ENCODE data around the gene GLB1L.

GLB1L gene

DNA sequence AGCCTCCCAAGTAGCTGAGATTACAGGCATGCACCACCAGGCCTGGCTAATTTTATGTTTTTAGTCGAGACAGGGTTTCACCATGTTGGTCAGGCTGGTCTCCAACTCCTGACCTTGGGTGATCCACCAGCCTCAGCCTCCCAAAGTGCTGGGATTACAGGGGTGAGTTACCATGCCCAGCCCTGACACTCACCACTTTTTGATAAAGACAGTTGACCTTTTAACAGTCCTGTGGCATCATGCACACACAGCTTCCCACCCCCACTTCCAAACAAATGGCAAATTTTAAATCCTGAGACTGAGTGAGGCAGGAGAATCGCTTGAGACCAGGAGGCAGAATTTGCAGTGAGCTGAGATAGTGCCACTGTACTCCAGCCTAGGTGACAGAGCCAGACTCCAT is 27.8 kb upstream of the GLB1L start:
- Histone ChIP-seq H3K79me2 (ENCODE audit: insufficient read depth, low read length) (0 out of 2 replicates have a peak, but pooled peaks cover 4% of the 10 kb centered on the region), H3K27ac (ENCODE audit: low read depth, low read length) (no peak overlapping the region), H4K20me1 (ENCODE audit: low read depth, low read length) (no peaks in the 10 kb centered on the region), H3K9me2 (replicated peaks; ENCODE audit: insufficient read depth, low read length) (no peaks in the 10 kb centered on the region), H3K36me3 (ENCODE audit: low read length) (no peaks in the 10 kb centered on the region), H3K9ac (ENCODE audit: low read length) (no peak overlapping the region), H3K4me2 (ENCODE audit: low read depth, low read length, poor library complexity, severe bottlenecking) (no peak overlapping the region), H3K9me3 (ENCODE audit: insufficient read depth, low read length) (no peaks in the 10 kb centered on the region), H3K4me3 (ENCODE audit: insufficient read depth, low read length, poor library complexity, severe bottlenecking) (no peak overlapping the region), H3K27me3 (ENCODE audit: low read length) (no peaks in the 10 kb centered on the region), H3F3A (ENCODE audit: insufficient read depth) (peaks cover 3% of the 10 kb centered on the region), H2AFZ (ENCODE audit: low read depth, low read length, severe bottlenecking) (no peak overlapping the region)
- TF ChIP-seq, protein P1, sequence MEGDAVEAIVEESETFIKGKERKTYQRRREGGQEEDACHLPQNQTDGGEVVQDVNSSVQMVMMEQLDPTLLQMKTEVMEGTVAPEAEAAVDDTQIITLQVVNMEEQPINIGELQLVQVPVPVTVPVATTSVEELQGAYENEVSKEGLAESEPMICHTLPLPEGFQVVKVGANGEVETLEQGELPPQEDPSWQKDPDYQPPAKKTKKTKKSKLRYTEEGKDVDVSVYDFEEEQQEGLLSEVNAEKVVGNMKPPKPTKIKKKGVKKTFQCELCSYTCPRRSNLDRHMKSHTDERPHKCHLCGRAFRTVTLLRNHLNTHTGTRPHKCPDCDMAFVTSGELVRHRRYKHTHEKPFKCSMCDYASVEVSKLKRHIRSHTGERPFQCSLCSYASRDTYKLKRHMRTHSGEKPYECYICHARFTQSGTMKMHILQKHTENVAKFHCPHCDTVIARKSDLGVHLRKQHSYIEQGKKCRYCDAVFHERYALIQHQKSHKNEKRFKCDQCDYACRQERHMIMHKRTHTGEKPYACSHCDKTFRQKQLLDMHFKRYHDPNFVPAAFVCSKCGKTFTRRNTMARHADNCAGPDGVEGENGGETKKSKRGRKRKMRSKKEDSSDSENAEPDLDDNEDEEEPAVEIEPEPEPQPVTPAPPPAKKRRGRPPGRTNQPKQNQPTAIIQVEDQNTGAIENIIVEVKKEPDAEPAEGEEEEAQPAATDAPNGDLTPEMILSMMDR (IDR thresholded peaks at IDR 0.05; ENCODE audit: insufficient read depth, low read length, poor library complexity, severe bottlenecking): no peak
- TF ChIP-seq EZH2phosphoT487 (conservative IDR thresholded peaks at IDR 0.05; ENCODE audit: low read length): no peak

DNA sequence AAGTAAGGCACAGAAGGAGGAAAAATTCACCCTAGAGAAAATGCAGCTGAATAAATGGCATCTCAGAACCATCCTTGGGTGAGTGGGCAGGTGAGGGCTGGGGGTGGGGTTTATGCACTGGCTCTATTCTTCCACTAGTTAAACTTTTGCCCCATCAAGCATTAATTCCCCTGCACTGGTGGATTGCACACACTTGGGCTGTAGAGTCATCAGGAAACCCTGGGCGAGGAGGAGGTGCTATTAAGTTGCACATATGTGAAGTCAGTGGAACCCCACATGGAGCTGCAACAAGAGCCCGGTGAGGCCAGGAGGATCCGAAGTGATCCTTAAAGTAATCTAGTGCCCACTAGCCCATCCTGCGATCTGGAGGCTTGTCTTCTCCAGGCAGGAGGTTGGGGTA is 27.1 kb upstream of the GLB1L start:
- no peak overlapping the region for H3K27ac ChIP-seq (ENCODE audit: low read depth, low read length)
- H2AFZ ChIP-seq (ENCODE audit: low read depth, low read length, severe bottlenecking): no peak overlapping the region
- no peaks in the 10 kb centered on the region for H3K9me3 ChIP-seq (ENCODE audit: insufficient read depth, low read length)
- H3F3A ChIP-seq (ENCODE audit: insufficient read depth): no peaks in the 10 kb centered on the region
- H3K4me3 ChIP-seq (ENCODE audit: insufficient read depth, low read length, poor library complexity, severe bottlenecking): no peak overlapping the region
- H3K27me3 ChIP-seq (ENCODE audit: low read length): no peaks in the 10 kb centered on the region
- no peak overlapping the region for H3K4me2 ChIP-seq (ENCODE audit: low read depth, low read length, poor library complexity, severe bottlenecking)
- H4K20me1 ChIP-seq (ENCODE audit: low read depth, low read length): no peaks in the 10 kb centered on the region
- no peak overlapping the region for H3K9ac ChIP-seq (ENCODE audit: low read length)
- 0 out of 2 replicates have a peak, but pooled peaks cover 3% of the 10 kb centered on the region for H3K79me2 ChIP-seq (ENCODE audit: insufficient read depth, low read length)
- TF ChIP-seq EZH2phosphoT487 (conservative IDR thresholded peaks at IDR 0.05; ENCODE audit: low read length): no peak
- TF ChIP-seq, protein P1 (IDR thresholded peaks at IDR 0.05; ENCODE audit: insufficient read depth, low read length, poor library complexity, severe bottlenecking): no peak
- H3K36me3 ChIP-seq (ENCODE audit: low read length): no peaks in the 10 kb centered on the region
- H3K9me2 ChIP-seq (replicated peaks; ENCODE audit: insufficient read depth, low read length): no peaks in the 10 kb centered on the region

DNA sequence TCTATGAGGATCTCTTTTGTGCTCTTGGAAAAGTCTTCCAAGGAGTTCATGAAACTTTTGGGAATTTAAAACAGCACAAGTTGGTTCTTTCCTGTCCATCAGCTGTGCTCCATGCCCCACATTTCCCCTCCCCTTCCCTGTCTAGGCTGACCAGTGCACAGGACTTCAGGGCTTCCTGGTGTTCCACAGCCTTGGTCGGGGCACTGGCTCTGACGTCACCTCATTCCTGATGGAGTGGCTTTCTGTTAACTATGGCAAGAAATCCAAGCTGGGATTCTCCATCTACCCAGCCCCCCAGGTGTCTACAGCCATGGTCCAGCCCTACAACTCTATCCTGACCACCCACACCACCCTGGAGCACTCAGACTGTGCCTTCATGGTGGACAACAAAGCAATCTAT is 25.8 kb upstream of the GLB1L start:
- H3K9me3 ChIP-seq (ENCODE audit: insufficient read depth, low read length): no peaks in the 10 kb centered on the region
- H3K9me2 ChIP-seq (replicated peaks; ENCODE audit: insufficient read depth, low read length): no peaks in the 10 kb centered on the region
- H3K27ac ChIP-seq (ENCODE audit: low read depth, low read length): no peak overlapping the region
- H4K20me1 ChIP-seq (ENCODE audit: low read depth, low read length): no peaks in the 10 kb centered on the region
- H3K4me3 ChIP-seq (ENCODE audit: insufficient read depth, low read length, poor library complexity, severe bottlenecking): no peak overlapping the region
- no peaks in the 10 kb centered on the region for H3K79me2 ChIP-seq (ENCODE audit: insufficient read depth, low read length)
- no peaks in the 10 kb centered on the region for H3F3A ChIP-seq (ENCODE audit: insufficient read depth)
- TF ChIP-seq, protein P1 (IDR thresholded peaks at IDR 0.05; ENCODE audit: insufficient read depth, low read length, poor library complexity, severe bottlenecking): no peak
- no peak for TF ChIP-seq EZH2phosphoT487 (conservative IDR thresholded peaks at IDR 0.05; ENCODE audit: low read length)
- H3K4me2 ChIP-seq (ENCODE audit: low read depth, low read length, poor library complexity, severe bottlenecking): no peak overlapping the region
- H3K36me3 ChIP-seq (ENCODE audit: low read length): no peaks in the 10 kb centered on the region
- H2AFZ ChIP-seq (ENCODE audit: low read depth, low read length, severe bottlenecking): no peak overlapping the region
- no peaks in the 10 kb centered on the region for H3K27me3 ChIP-seq (ENCODE audit: low read length)
- no peak overlapping the region for H3K9ac ChIP-seq (ENCODE audit: low read length)

DNA sequence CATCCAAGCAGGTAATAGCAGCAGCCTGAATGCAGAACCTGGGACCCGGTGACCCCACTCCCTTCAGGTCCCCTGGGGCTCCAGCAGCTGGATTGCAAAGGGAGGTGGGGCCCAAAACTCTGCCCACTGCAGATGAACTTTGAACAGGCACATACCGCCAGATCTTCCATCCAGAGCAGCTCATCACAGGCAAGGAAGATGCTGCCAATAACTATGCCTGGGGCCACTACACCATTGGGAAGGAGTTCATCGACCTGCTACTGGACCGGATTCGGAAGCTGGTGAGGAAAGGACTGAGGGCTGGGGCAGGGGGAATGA is 24.8 kb upstream of the GLB1L start:
- Histone ChIP-seq H3K9me3 (ENCODE audit: insufficient read depth, low read length) (no peaks in the 10 kb centered on the region), H3K9ac (ENCODE audit: low read length) (no peak overlapping the region), H3K27ac (ENCODE audit: low read depth, low read length) (no peak overlapping the region), H3K4me2 (ENCODE audit: low read depth, low read length, poor library complexity, severe bottlenecking) (no peak overlapping the region), H3K4me3 (ENCODE audit: insufficient read depth, low read length, poor library complexity, severe bottlenecking) (no peak overlapping the region), H3K36me3 (ENCODE audit: low read length) (no peaks in the 10 kb centered on the region), H3K79me2 (ENCODE audit: insufficient read depth, low read length) (no peaks in the 10 kb centered on the region), H3K27me3 (ENCODE audit: low read length) (no peaks in the 10 kb centered on the region), H3F3A (ENCODE audit: insufficient read depth) (no peaks in the 10 kb centered on the region), H4K20me1 (ENCODE audit: low read depth, low read length) (no peaks in the 10 kb centered on the region), H3K9me2 (replicated peaks; ENCODE audit: insufficient read depth, low read length) (no peaks in the 10 kb centered on the region), H2AFZ (ENCODE audit: low read depth, low read length, severe bottlenecking) (no peak overlapping the region)
- TF ChIP-seq EZH2phosphoT487 (conservative IDR thresholded peaks at IDR 0.05; ENCODE audit: low read length): no peak
- TF ChIP-seq, protein P1 (IDR thresholded peaks at IDR 0.05; ENCODE audit: insufficient read depth, low read length, poor library complexity, severe bottlenecking): no peak
